Middle frontal gyrus (tissue), 1 donor: ENCODE measurements around the gene TIFAB.

ENCODE experiments used
- DNase-seq: peaks from one replicate; pipeline ENCODE4 v3.0.0-alpha.2; 2015; ENCODE audit warnings: low spot score; ENCODE audit errors: extremely low spot score

TIFAB gene

DNA sequence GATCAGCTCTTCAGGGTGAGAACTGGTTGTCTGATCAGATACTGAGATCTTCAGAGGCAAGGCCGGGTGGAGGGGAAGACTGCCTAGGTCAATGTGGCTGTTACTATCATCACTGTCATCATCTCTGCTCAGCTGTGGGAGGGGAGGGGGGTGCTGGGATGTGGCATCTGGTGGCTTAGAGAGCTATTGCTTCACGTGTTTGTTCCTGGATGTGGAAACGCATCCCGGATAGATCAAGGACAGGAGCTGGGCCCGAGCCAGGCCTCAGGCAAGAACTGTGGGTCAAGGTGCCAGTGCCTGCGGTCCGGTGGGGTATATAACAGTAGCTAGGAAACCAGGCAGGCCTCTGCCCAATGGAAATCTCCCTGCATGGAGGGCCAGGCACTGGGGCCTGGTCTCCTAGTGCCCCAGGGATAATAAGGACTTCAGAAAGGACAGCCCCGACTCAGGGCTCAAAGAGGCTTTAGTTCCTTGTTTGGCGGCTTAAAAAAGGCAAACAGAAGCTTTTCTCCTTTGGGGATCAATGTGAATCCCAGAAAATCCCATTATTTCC is 30.3 kb upstream of the TIFAB start:
- no peak for DNase-seq

DNA sequence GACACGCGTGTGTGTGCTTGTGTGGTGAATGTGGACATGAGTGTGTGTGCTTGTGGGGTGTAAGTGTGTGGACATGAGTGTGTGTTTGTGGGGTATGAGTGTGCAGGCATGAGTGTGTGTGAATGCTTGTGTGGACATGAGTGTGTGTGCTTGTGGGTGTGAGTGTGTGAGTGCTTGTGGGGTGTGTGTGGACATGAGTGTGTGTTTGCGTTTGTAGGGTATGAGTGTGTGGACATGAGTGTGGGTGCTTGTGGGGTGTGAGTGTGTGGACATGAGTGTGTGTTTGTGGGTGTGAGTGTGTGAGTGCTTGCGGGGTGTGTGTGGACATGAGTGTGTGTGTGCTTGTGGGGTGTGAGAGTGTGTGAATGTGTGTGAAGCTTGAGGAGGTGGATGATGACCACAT is 29.8 kb upstream of the TIFAB start:
- DNase-seq = no peak

DNA sequence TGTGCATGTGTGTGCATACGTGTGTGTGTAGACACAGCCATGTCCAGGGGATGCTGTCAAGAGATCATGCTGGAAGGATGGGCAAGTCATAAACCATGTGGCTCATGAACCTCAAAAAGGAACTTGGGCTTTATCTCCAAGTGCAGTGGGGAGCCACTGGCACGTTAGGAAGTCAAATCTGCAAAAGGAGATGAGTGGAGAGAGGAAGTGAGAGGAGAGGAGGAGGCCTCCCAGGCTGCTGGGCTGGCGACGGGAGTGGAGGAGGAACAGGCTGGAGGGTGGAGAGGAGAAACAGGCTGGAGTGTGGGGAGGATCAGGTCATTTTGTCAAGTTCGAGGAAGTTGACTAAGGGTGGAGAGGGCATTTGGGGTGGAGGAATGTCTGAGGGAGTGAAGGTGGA is 29.2 kb upstream of the TIFAB start:
- DNase-seq = no peak

DNA sequence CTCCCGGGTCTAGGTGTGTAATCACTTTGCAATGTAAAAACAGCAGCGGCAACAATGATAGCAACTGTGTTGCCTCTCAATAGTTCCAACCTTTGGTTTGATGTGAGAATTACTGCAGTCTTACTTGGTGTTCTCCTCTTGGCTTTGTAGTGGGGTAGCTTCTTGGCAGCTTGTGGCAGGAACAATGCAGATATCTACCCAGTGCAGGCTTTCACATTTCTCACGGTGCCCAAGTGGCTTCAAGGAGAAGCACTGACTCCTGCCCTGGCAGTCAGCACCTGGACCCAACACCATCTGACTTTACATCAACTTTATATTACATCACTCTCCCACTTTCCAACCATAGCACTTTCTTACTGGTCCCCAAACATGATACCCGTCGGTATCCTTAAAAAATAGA is 28.4 kb upstream of the TIFAB start:
- DNase-seq = no peak

DNA sequence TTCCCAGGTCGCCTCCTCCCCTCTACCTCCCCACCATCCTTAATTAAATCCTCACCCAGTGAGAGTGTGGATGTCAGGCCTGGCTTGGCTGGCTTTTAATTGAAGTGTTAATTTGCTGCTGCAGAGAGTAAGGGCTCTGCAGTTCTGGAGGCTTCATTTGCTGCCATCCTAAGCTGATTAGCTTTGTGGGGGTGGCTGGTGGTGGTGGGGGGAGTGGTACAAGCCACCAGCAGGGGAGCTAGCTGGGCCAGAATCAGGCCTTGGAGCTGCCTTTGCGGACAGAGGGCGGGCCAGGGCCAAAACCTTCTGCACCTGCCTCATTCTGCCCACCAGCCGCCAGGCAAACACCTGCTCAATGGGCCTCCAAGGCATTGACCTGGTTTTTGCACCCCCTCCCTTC is 26.8 kb upstream of the TIFAB start:
- no peak for DNase-seq

DNA sequence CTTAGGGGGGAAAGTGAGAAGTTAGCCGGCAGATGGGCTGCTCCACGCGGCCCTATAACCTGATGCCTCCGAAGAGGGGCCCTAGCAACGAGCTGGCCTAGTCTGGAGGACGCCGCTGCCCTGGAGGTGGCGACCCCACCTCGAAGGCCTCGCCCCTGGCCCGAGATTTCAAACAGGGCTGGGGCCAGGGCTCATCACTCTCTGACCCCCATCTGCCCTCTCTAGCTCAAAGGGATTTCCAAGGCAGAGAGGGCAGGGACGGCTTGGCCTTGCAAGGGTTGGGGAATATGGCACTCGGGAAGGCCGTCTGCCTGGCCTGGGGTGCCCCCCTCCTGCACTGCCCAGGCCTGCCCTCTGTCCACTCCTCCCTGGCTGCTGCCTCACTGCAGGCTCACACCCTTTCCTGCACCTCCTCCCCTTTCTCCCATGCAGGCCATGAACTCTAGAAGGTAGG is 25.5 kb upstream of the TIFAB start:
- no peak for DNase-seq

DNA sequence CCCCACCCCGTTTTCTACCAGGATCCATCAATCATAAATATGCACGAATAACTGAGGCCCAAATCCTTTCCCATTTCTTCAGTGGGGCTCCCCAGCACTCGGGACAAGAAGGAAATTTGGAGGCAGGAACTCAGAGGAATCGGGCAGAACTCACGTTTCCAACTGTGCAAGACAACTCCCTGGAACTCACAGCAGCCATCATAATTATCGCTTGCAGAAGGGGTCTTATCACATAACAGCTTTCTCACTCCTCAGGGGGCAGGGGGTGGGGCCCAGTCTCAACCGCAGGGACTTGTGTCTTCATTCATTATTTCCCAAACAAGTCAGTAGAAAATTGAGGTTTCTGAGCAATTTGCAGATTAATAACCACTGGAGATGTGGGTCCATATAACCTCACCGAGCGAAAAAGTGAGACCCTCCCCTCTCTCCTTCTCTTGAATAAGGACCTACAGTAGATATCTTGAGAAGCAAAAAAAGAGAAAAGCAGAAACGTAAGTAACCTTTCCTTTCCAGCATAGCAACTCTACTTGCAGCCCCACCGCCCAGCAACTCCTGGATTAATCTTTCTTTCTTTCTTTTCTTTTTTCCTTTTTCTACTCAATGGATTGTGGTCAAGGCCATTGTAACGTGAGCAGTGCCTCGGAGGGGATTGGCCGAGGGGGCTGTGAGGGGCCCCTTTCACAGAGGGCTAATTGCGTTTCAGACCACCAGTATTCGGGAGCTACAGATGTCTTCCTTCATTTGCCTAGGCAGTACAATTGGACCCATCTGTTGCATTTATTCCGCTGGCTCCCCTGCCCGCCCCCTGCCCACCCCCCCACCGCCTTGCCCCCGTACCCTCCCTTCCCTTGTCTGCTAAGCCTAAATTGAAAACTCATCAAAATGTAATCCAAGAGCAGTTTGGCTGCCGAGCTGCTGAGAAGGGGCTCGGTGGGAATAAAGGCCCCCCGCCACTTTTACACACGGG is 24.7 kb upstream of the TIFAB start:
- DNase-seq = no peak

DNA sequence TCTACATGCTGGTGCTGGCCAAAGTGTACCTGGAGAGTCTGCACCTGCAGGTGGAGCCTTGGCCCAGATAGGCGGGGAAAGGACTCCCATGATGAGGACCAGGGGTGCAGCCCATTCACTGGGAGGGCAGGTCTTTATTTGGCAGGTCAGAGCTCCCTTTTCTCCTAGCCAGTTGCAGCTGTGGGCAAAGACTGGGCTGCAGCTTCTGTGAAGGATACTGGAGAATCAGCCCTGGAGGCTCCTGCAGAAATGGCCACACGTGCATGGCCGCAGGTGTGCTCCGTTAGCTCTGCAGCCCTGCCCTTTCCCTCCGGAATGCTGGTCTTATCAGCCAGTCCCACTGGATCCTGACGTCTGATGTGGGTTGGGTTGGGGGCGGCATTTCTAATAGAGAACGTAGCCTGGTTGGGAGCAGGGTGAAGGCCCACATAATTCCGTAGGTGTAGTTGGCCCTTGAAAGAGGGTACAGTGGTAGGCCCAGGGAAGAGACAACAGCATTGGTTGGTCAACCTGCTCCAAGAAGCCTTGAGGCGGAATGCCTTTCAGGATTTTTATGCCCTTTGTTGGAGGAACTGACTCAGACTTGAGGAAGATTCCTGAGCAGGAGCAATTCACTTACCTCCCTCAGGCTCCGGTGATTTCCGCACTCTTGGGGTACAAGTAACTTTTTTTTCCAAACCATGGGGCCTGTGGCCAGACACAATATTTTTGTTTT is 22.0 kb upstream of the TIFAB start:
- no peak for DNase-seq

DNA sequence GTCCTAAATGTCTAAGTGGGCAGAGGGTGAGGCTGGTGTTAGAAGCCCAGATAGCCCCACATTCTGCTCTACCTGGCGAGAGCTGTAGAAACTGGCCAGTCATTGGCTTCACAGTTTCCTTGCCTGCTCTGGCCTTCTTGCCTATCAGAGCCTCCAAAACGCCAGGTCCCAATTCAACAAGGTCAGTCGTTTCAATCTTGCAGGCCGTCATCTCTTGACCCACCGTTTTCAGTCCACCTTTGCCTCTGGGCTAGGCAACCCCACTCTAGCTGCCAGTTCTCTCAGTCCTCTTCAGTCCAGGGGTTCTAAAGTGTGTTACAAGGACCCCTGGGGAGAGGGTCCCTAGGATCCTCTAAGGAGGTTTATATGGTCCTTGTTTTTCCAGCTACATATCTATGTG is 20.0 kb upstream of the TIFAB start:
- no peak for DNase-seq

DNA sequence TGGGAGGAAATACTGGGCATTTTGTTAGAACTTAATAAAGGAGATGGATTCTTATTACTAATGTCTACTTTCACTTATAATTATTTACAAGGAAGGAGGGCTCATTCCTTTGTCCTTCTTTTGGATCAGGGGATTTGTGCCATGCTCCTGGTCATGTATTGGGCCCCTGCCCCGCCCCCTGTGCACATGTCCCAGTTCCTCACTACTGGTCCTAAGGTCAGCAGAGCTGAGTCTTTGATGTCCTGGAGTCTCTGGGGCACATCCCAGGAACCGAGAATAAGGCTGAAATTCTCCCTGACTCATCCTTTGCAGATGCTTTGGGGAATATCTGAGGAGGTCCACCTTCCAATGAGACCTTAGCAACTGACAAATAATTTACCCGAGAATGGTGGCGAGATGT is 19.6 kb upstream of the TIFAB start:
- no peak for DNase-seq

DNA sequence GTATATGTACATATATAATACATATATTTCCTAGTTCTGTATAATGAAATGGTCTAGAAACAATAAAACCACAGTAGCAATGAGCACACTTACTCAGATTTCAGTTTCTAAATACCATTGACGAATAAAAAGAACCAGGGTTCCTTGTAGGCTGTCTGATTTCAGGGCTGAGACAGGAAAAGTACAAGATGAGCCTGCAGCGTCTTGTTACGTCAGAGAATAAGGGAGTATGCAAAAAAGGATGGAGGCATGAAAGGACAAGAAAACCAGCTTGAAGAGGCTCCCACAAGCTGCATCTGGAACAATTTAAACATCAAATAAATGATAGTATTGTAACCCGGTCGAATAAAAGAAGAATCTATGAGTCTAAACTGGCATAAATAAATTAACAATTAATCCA is 17.8 kb upstream of the TIFAB start:
- no peak for DNase-seq

DNA sequence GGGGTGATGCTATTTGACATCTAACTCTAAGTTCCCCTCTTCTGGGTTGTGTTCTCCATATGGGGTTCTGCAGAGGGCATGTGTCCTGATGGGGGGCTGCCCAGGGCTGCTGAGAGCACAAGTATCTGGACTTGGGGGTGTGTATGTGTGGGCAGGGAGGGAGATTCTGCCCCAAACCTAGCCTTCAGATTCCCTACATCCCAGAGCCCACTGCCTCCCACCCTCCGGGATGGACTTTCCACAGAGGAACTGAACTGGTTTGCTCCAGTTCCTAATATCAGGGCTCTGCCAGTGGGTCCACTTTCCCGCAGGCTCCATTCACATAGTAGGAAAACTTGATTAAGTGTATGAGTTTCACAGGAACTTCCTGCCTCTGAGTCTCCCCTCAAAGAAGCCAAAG is 16.4 kb upstream of the TIFAB start:
- DNase-seq = no peak

DNA sequence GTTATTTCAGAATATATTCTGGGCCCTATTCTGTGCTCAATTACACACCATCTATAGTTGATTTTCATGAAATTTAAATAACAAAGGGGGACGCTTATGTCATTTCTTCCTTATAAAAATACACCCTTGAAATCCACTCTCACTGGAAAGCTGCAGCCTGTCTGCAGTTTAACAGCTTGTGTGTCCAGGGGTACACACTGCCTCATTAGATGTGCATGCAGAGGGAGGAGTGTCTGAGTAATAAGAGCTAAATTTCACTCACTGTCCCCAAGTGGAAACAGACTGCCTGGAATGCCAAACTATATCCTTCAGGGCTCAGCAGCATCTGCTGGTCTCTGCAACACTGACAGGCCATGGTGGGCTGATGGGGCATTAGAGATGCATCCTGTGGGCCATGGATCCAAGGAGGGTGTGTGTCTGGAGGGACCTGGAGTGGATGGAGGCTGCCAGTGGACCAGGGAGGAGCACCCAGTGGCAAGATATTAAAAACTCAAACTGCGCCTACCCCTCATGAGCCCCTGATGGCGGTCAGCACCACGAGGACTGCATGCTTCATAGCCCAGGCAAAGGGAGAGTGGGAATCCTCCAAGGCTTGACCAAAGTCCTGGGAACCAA is 15.8 kb upstream of the TIFAB start:
- no peak for DNase-seq

DNA sequence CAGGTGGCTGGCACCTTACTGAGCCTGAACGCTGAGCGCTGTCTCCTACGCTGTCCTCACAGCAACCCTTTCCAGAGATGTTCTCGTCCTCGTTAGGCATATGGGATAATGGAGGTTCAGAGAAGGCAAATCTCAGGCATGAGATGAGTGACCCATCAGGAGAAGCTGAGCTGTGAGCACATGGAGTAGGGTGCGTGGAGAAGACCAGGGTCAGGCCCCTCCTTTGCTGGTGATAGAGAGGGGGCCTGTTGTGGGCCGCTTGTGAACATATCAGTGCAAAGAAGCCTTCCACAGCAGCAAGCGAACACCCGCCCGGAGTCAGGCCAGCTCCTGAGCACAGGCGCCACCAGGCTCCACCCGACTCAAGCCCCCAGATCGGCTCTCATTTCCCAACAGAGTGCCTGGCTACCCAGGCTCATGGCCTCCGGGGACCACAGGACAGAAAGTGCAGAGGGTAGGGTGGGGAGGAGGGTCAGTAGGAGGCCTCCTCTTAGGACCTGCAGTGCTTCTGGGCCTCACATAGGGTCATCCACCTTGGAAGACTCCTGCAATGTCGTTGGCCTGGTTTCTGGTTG is 15.0 kb upstream of the TIFAB start:
- DNase-seq = no peak

DNA sequence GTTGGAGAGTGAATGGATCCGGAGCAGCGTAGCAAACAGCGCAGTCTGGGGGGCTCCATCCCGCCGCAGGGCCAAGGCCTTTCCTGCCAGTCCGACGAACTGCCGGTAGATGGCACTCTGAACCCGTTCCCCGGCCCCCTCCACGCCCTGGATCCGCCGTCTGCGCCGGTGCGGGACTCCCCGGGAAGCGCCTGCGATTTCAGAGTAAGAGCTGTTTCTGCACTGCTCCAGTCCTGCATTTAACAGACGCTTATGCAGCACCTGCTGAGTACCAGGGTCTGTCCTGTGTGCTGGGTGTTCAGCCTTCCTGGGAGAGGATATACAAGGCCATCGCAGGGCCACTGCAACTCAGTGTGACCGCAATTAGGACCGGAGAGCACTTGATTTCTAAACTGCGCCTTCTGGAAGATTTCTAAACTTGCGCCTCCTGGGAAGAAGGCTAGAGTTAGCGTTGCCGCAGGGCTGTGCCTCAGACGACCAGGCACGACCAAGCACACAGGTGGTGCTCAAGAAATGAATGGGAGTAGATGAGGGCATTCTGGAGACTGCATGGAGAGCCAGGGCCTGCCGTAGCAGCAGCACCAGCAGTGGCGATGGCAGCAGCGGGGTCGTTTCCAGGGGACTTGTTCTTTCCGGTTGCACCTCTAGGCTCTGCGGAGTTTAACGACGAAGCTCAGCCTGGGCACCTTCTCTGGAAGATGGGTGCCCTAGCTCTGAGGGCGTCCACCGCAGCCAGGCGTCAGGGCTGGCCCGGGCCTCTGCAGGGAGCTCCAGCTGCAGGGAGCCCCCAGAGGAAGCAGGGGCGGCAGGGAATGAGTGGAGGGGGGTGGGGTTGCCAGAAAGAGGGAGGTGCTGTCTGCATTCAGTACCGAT is 14.3 kb upstream of the TIFAB start:
- peak; percentile 52 for DNase-seq

DNA sequence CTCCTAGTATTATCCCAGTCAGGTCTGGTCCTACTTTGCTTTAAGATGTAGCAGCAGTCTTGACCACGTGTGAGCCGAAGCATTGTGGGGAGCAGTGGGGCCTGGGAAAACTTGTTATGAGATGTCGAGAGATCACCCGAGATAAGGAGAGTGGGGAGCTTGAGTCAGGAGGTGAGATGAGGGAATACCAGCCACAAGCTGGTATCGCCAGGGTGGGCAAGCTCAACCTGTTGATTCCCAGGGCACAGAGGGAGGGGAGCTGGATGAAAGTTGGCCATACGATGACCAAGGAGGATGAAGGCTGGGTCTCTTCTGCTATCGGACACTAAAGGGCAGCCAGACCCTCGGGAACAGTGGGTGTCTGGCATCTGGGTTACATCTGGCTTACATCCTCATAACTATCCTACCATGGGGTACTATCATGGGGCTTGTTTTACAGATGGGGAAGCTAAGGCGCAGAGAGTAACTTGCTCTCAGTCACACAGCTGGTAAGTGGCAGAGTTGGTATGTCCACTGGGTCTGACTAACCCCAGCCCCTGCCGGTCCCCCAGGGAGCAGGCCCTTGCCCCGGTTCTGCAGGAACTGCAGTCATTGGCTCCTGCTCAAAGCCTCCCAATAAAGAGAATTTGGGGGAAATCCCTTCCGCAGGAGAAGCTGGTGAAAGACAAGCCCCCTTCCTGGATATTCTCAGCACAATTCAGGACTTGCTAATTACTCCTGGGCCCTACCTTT is 13.4 kb upstream of the TIFAB start:
- DNase-seq = no peak

DNA sequence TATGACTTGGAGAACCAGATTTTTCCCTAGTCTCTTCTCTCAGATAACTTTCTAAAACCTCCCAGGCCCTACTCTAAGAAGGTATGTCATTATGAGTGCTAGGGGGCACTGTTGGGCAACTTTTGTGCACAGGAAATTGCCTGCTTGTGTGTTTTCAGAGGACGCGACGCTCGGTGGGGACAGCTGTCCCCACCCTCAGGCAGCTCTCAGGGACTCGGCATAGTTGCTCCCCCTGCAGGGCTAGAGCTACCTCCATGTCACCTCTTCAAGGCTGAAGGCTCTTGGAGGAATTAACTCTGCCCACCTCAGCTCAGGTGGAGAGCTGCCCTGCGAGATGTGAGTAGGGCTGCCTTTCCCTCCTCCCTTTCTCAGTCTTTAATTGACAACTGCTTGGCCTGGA is 10.2 kb upstream of the TIFAB start:
- peak; percentile 31 for DNase-seq

DNA sequence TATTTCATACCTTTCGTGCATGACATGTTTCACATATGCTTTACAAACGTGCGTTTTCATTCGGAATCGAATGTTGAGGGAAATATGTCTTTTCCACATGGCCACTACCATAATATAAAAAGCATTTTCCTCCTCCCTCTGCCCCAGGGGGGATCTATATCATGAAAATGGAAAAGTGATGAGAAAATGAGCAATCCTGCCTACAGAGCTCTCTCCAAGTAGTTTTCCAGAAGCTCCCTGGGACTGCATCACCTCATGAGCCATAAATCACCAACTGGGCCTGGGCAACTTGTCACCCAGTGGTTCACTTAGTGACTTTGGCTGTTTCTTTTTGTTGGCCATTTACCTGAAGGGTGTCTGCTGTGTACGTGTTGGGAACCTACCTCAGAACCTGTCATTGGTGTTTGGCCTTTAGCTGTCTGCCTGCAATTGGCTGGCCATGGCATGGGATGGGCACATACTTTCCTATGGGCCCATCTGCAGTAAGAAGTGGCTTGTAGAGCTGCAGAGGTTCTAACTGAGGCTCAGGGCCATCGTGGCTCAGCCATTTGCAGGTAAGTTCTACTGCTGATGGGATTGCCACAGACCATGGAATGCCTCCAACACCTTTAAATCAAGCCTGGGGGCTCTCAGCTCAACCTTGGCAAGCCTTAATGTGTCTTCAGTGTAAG is 9.5 kb upstream of the TIFAB start:
- DNase-seq = no peak
